ENCODE data around the gene LRPAP1.
"Not testable (repeated sequence)": the region's sequence is repeated elsewhere in the genome, so short reads cannot be mapped to it uniquely, and the experiment has no call there.

LRPAP1 gene

DNA sequence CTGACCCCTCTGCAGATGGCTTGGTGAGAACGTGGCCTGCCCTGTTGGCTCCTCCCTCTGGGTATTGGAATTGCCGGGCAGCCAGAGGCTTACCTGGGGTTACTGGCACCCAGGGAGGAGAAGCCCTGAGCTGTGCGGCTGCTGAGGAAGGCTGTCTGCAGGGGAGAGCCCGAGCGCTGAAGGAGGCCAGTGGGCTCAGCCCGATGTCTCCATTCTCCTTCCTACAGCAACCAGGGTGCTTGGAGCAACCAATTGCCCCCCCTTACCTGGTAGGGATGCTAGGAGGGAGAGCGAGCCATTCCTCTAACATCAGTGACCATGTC is 26.3 kb upstream of the LRPAP1 start:
- DNase-seq (ENCODE audit: low spot score); POLR2A ChIA-PET (ENCODE audit: low non-redundant PET); CTCF ChIA-PET; H3K27ac ChIP-seq: not testable (repeated sequence)

DNA sequence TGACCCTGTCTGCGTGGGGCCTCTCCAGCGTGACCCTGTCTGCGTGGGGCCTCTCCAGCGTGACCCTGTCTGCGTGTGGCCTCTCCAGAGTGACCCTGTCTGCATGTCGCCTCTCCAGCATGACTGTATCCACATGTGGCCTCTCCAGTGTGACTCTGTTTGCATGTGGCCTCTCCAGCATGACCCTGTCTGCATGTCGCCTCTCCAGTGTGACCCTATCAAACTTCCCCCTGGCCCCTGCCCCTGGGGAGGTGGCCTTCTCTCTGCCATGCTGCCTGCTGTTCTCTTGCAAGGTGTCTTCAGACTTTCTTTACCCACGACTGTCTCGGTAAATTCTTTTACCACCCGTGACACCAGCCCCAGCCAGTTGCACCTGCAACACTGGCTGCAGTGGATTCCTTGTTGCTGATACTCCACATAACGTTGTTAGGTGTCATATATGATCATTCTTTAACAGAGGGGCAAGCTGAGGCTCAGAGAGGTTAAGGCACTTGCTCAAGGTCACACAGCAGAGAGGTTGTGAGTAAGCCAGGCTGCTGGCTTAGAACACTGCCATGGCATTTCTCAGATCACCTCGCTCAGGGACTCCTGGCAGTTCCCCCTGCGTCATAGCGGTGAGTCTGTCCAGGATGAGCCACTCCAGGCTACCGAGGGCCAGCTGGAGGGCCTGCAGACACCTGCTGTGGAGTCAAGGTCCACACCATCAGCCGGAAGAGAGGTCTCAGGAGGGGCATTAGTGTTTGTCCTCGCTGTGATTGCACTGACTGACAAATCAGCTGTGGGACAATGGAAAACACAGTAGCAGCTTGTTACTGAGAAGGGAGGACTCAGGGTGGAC is 25.7 kb upstream of the LRPAP1 start:
- POLR2A ChIA-PET (ENCODE audit: low non-redundant PET); CTCF ChIA-PET; H3K27ac ChIP-seq; DNase-seq (ENCODE audit: low spot score): not testable (repeated sequence)

DNA sequence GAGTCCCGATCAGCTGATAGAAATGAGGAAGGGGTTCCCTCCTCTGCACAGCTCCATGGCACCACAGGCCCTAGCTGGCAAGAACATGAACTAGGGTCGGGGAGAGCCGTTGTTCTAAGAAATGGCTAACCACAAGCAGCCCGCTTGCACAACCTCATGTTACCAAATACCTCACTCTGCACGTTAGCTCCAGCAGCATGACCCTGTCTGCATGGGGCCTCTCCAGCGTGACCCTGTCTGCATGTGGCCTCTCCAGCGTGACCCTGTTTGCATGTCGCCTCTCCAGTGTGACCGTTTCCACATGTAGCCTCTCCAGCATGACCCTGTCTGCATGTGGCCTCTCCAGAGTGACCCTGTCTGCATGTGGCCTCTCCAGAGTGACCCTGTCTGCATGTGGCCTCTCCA is 24.9 kb upstream of the LRPAP1 start:
- CTCF ChIA-PET; DNase-seq (ENCODE audit: low spot score); POLR2A ChIA-PET (ENCODE audit: low non-redundant PET); H3K27ac ChIP-seq: not testable (repeated sequence)

DNA sequence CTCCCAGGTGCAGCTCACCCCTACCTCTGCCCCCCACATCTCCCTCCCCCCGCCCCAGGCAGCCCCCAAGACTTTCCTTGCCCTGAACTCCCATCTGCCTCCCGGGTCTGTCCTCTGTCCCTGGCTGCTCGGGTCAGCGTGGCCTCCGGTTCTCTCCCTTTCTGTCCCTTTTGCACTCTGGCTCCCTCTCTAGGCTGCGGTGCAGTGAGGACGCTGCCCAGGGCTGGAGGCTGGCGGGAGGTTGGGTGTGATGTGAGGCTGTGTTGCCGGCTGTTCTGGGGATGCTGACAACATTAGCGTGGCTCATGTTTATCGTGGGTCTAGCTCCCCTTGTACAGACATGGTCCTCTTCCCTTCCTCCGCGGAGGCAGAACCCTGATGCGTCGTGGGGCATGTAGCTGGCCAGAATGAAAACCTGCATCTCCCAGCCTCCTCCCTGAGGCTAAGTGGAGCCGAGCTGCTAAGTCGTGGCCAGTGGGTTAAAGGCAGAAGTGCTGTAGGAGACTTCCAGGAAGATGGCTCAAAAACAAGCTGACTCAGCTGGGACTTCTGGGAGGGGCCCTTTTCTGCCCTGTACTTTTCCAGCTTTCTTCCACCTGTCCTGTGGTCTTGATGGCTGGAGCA is 24.1 kb upstream of the LRPAP1 start:
- CTCF ChIA-PET; POLR2A ChIA-PET (ENCODE audit: low non-redundant PET); DNase-seq (ENCODE audit: low spot score); H3K27ac ChIP-seq: not testable (repeated sequence)

DNA sequence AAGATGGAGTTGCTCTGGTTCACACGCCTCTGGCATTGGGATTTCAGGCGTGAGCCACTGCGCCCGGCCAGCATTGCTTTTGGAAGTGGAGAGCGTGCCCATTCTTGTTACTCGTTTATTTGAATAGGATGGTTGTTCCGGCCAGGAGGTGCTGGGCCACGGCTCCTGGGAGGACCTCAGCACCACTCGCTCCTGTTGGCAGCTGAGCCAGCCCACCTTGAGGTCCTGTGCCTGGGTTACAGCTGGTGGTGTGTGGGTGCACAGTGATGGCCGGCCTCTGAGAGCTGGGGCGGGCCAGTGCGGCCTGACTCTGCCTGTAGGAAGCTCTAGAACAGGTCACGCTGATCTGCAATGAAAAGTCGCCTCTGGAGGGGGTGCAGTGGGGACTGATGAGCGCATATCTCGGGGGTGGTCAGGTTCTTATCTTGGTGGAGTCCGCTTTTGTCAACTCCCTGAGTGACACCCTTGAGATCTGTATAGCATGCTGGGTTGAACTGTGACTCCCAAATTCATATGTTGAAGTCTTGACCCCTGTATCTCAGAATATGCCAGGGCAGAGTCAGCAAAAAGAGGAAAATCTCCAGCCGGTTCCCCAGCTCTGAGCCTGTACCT is 23.3 kb upstream of the LRPAP1 start:
- CTCF ChIA-PET; POLR2A ChIA-PET (ENCODE audit: low non-redundant PET); DNase-seq (ENCODE audit: low spot score); H3K27ac ChIP-seq: not testable (repeated sequence)

DNA sequence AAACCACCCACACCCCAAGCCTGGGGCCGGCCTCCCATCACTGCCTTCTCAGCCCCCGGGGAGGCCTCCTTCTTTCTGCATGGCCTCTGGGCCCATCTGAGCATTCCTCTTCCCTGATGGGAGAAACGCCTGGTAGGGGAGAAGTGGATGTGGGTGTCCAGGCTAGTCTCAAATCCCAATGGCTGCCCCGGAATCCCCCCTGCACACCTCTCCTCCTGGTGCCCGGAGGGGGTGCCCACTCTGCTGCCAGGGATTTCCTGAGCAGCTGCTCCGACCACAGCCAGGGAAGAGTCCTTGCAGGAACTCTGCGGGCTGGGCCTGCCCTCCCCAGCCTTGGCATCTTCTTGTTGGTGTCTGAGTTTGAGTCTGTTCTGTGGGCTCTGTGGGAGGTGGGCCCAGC is 19.1 kb upstream of the LRPAP1 start:
- H3K27ac ChIP-seq; DNase-seq (ENCODE audit: low spot score); CTCF ChIA-PET; POLR2A ChIA-PET (ENCODE audit: low non-redundant PET): not testable (repeated sequence)

DNA sequence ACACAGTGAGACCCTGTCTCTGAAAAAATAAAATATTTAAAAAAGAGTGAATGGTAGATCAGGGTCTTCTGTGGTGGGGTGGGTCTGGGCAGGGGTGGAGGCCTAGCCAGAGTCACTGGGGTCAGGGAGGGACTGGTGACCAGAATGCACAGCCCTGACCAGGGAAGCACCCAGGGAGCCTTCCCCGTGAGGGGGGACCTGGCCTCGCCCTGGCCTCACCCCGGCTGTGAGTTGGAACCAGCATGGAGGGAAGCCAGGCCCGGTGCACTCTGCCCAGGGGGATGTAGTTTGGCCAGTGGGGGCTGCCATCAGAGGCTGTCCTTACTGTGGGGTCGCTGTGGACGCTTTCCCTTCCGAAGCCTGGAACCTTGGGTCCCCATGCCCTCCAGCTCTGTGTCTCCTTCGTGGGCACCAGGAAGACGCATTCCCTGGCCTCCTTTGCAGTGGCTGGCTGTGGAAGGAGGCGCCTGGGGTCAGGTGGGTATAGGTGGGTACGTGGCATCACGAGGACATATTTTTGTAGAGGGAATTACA is 18.6 kb upstream of the LRPAP1 start:
- POLR2A ChIA-PET (ENCODE audit: low non-redundant PET); H3K27ac ChIP-seq; CTCF ChIA-PET; DNase-seq (ENCODE audit: low spot score): not testable (repeated sequence)

DNA sequence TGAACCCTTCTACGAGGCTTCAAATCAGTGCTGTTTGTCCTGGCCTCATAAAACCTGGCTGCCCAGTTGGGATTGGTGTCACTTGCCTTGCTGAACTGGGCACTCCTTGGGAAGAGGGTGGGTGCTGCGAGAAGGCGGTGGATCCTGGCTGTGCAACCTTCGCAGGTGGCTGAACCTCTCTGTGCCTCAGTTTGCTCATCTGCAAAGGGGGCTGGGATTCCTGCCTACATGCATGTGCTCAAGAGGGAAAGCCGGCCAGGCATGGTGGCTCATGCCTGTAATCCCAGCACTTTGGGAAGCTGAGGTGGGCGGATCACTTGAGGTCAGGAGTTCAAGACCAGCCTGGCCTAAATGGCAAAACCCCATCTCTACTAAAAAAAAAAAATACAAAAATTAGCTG is 17.8 kb upstream of the LRPAP1 start:
- CTCF ChIA-PET; POLR2A ChIA-PET (ENCODE audit: low non-redundant PET); H3K27ac ChIP-seq; DNase-seq (ENCODE audit: low spot score): not testable (repeated sequence)

DNA sequence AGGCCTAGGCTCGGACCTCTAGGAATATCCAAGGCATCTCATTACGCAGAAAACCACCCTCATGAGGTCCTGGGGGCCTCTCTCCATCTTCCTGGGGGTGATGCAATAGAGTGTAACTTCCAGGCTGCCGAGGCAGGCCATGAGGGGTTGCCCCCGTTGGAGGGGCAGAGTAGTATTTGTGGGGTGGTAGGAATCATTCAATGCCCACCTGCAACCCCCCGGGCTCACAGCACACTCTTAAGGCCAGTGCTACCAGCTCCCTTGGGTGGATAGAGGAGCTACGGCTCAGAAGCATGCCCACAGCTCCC is 17.4 kb upstream of the LRPAP1 start:
- CTCF ChIA-PET; DNase-seq (ENCODE audit: low spot score); POLR2A ChIA-PET (ENCODE audit: low non-redundant PET); H3K27ac ChIP-seq: not testable (repeated sequence)

DNA sequence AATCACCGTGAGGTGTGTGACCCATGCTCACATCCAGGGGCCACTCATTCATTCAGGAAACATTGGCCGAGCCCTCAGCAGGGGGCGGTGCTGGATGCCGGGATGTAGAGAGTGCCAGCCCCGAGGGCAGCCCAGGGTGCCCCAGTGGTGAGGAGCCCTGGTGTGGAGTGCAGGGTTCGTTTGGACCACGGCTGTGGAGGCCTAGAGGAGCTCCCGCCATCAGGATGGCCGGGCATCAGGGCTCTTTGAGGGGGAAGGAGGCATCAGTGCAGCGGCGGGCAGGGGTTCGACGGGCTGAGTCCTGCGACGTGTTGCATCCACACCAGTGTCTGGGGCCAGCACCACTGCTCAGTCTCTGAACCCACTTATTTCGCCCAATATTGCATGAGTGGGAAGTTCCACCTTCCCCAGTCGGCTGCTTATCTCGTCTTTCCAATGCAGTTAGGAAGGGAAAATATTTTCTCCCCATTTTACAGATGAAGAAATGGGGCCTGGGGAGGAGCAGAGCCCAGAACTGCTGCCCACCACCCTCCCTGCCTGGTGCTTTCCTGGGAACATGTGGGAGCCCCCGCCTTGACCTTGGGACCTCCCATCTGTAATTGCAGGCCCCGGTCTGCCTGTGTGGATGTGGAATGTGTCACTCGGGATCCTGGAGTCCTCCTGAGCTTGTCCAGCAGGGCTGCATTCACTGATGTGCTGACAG is 16.9 kb upstream of the LRPAP1 start:
- CTCF ChIA-PET; POLR2A ChIA-PET (ENCODE audit: low non-redundant PET); DNase-seq (ENCODE audit: low spot score); H3K27ac ChIP-seq: not testable (repeated sequence)

DNA sequence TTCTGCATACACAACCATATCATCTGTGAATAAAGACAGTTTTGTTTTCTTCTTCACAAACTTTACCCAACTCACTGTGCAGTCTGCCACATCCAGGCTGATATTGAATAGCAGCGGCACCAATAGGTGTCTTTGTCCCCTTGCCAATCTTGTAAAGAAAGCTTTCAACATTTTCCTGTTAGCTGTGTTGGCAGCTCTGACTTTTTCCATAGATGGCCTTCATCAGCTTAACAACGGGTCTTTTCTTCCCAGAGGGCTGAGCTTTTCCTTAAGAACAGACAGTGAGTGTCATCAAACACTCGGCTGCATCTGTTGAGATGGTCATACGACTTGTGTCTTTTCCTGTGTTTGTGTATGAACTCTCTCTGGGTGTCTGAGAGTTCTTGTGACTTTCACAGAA is 14.5 kb upstream of the LRPAP1 start:
- CTCF ChIA-PET = not testable (repeated sequence)

DNA sequence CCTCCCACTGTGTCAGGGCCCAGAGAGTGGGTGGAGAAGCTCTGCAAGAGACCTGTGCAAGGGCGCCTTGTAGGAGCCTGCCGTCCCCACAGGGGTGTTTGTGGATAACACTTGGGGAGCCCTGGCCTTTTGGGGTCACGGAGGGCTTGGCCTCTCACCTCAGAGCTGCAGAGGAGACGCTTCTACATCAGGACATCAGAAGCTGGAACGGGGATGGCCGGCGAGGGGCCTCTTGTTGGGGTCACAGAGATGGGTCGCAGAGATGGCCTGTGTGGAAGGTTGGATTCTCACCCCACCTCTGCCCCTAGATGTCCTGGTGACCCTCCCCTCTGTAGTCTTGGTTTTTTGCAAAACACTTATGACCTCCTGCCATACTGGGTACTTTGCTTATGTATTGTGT is 13.1 kb upstream of the LRPAP1 start:
- H3K27ac ChIP-seq; POLR2A ChIA-PET (ENCODE audit: low non-redundant PET); DNase-seq (ENCODE audit: low spot score); CTCF ChIA-PET: not testable (repeated sequence)

More for the DNA sequence above, 14.5 kb upstream of the LRPAP1 start:
- POLR2A ChIA-PET (ENCODE audit: low non-redundant PET); DNase-seq (ENCODE audit: low spot score); H3K27ac ChIP-seq: not testable (repeated sequence)

DNA sequence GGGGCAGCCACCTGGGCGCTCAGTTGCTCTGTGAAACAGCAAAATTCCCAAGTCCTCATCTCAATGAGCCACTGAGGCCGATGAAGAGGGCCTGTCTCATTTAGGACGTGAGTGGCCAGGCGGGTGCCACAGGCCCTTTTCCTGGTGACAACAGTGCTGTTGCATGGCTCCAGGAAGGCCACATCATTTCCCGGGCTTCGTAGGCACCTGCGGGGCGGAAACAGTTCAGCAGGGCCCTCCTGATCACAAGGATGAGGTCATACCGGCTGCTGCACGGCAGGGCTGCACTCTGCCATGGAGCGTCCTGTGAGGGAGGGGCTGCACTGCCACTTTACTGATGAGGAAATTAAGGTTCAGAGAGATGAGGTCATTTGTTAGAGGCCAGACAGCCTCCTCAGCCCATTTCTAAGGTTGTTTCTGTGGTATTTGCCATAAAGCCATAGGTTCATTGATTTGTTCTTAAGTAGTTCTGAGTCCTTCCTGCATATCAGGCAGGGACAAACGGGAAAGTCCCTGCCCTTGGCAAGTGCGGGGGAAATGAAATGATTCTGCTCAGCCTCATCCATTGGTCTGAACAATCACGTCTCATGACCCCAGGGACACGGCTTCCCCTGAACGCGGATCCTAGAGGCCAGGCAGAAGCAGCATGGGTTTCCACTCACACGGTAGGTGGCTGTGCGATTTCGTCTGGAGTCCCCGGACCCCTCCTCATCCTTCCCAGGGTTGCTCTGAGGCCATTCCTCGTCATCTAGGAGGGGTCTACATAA is 12.2 kb upstream of the LRPAP1 start:
- H3K27ac ChIP-seq; DNase-seq (ENCODE audit: low spot score); CTCF ChIA-PET; POLR2A ChIA-PET (ENCODE audit: low non-redundant PET): not testable (repeated sequence)

DNA sequence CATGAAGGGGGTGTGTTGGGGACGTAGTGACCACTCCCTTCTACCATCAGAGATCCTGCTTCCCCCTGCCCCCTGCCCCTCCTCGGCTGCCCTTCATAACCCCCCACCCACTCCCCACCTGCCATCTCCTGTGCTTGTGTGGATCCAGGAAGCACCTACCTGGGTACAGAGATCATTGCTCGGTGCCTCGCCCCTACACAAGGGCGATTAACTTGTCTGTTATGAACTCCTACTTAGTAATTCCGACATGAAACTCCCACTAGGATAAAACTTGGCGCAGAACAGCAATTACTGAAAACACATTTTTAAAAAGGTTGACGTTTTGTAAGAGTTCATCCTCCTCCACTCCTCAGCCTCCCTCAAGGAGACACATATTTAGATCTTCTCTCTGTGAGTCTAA is 11.2 kb upstream of the LRPAP1 start:
- DNase-seq (ENCODE audit: low spot score); POLR2A ChIA-PET (ENCODE audit: low non-redundant PET); CTCF ChIA-PET; H3K27ac ChIP-seq: not testable (repeated sequence)

DNA sequence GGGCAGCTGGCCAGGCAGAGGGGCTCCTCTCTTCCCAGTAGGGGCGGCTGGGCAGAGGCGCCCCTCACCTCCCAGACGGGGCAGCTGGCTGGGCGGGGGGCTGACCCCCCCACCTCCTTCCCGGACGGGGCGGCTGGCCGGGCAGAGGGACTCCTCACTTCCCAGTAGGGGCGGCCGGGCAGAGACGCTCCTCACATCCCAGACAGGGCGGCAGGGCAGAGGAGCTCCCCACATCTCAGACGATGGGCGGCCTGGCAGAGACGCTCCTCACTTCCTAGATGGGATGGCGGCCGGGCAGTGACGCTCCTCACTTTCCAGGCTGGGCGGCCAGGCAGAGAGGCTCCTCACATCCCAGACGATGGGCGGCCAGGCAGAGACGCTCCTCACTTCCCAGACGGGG is 6.7 kb upstream of the LRPAP1 start:
- CTCF ChIA-PET; DNase-seq (ENCODE audit: low spot score); H3K27ac ChIP-seq; POLR2A ChIA-PET (ENCODE audit: low non-redundant PET): not testable (repeated sequence)

DNA sequence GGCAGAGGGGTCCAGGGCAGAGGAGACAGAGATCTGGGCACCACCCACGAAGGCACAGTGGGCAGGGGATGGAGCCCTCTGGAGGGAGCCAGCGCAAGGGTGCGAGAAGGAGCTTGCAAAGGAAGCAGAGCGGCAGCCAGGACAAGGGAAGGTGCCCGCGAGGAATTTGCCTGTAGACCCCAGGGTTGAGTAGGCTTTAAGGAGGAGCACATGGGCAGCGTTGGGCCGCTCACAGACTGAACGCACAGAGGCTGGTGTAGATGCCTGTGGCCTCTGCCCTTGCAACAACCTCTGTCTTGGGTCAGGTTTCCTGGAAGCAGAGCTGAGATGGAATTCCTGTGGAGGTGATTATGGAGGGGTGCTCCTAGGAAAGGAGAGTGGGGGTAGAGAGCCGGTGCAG is 3.6 kb upstream of the LRPAP1 start:
- CTCF ChIA-PET; POLR2A ChIA-PET (ENCODE audit: low non-redundant PET); H3K27ac ChIP-seq; DNase-seq (ENCODE audit: low spot score): not testable (repeated sequence)

Data from RWPE1 (cell line).